ENCODE data around the gene FXYD6. TPM values are rescaled to one million over a fixed set of nuclear protein-coding genes. Genes with fewer than 3 reads are reported as not detected.

FXYD6 gene
- polyA plus RNA-seq, 1 of the 3 experiments (the other 2 are of a cell fraction), result 1.4 TPM

- peak overlapping the region in 1 of 2 experiments; percentile 24; a peak in 1 of 4 replicates for H3K27ac ChIP-seq (ENCODE audit: low read depth in 2 of 2, low read length in 1 of 2)
- ChIA-PET POLR2A (interaction anchor here (0.9 to 1.1 kb wide), 2 partner anchors 9 to 46 kb away, joined by 3 read pairs; no protein-coding TSS in a partner anchor), CTCF (interaction anchor here (0.8 to 4.2 kb wide), 8 partner anchors 9 to 435 kb away, joined by 3 to 36 read pairs (median 4); partner anchors contain the start of gene FXYD6)
- TF ChIP-seq, protein P1, sequence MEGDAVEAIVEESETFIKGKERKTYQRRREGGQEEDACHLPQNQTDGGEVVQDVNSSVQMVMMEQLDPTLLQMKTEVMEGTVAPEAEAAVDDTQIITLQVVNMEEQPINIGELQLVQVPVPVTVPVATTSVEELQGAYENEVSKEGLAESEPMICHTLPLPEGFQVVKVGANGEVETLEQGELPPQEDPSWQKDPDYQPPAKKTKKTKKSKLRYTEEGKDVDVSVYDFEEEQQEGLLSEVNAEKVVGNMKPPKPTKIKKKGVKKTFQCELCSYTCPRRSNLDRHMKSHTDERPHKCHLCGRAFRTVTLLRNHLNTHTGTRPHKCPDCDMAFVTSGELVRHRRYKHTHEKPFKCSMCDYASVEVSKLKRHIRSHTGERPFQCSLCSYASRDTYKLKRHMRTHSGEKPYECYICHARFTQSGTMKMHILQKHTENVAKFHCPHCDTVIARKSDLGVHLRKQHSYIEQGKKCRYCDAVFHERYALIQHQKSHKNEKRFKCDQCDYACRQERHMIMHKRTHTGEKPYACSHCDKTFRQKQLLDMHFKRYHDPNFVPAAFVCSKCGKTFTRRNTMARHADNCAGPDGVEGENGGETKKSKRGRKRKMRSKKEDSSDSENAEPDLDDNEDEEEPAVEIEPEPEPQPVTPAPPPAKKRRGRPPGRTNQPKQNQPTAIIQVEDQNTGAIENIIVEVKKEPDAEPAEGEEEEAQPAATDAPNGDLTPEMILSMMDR (IDR thresholded peaks at IDR 0.05), result no peak
- no peak for TF ChIP-seq RAD21 (IDR thresholded peaks at IDR 0.05; ENCODE audit: low read length)
- peaks cover 0 to 20% of the 10 kb centered on the region in 2 experiments; a peak in 2 of 4 replicates for H3K4me1 ChIP-seq (ENCODE audit: control insufficient read depth in 1 of 2, insufficient read depth in 2 of 2, low read depth in 1 of 2, low read length in 1 of 2)
- no peak overlapping the region for H3K4me3 ChIP-seq (ENCODE audit: low read depth in 2 of 2, low read length in 1 of 2)
- peak; percentile 74 for DNase-seq
- H3K27me3 ChIP-seq (ENCODE audit: insufficient read depth), result peaks cover 2% of the 10 kb centered on the region; the same call in 1 of the 2 replicates
- H3F3A ChIP-seq (replicated peaks; ENCODE audit: insufficient read depth), result no peaks in the 10 kb centered on the region
- no peak overlapping the region for H3K4me2 ChIP-seq
- no peaks in the 10 kb centered on the region for H3K36me3 ChIP-seq (replicated peaks in 1 of 2; ENCODE audit: control insufficient read depth in 1 of 2, insufficient read depth in 2 of 2, low read length in 1 of 2)
- no peak overlapping the region for H2AFZ ChIP-seq (ENCODE audit: low read depth)
- WGBS (ENCODE audit: low lambda C conversion rate), result 39% methylated on average over 13 of the region's 13 CpGs
- no peaks in the 10 kb centered on the region for H3K79me2 ChIP-seq (ENCODE audit: insufficient read depth)
- no peaks in the 10 kb centered on the region for H4K20me1 ChIP-seq (ENCODE audit: insufficient read depth)
- H3K9me2 ChIP-seq, result no peaks in the 10 kb centered on the region
- no peaks in the 10 kb centered on the region for H3K9me3 ChIP-seq
- H3K9ac ChIP-seq, result no peak overlapping the region
These were observed 15.1 kb downstream of the FXYD6 start for GRCh38 chr11:117861151-117862018.

DNA sequence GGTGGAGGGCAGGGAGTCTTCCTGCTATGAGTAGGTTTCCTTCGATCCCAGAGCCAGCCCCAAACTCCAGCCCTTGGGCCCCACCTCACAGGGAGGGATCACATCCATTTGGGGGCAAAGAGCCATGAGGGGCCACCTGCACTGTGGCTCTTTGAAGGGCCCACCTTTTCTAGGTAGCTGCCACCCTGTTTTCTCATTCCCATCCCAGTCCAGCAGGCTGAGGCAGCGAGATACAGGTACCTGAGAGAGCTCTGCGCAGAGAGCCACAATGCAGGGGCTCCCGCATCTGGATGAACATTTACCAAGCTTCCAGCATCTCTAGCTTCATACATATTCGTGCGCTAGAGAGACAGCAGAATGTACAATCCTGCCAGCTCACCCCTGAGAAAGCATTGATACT, 16.3 kb downstream of the FXYD6 start:
- WGBS (ENCODE audit: low lambda C conversion rate), result 72% methylated on average over 3 of the region's 6 CpGs
- Histone ChIP-seq H3K79me2 (ENCODE audit: insufficient read depth) (no peaks in the 10 kb centered on the region), H3F3A (replicated peaks; ENCODE audit: insufficient read depth) (no peaks in the 10 kb centered on the region), H3K4me1 (ENCODE audit: control insufficient read depth in 1 of 2, insufficient read depth in 2 of 2, low read depth in 1 of 2, low read length in 1 of 2) (peaks cover 0 to 20% of the 10 kb centered on the region in 2 experiments; a peak in 2 of 4 replicates), H3K36me3 (replicated peaks in 1 of 2; ENCODE audit: control insufficient read depth in 1 of 2, insufficient read depth in 2 of 2, low read length in 1 of 2) (no peaks in the 10 kb centered on the region), H3K9ac (no peak overlapping the region), H3K9me2 (no peaks in the 10 kb centered on the region), H3K4me2 (no peak overlapping the region), H3K27ac (ENCODE audit: low read depth in 2 of 2, low read length in 1 of 2) (no peak overlapping the region), H4K20me1 (ENCODE audit: insufficient read depth) (no peaks in the 10 kb centered on the region), H3K27me3 (ENCODE audit: insufficient read depth) (no peaks in the 10 kb centered on the region; the same call in 1 of the 2 replicates), H3K4me3 (ENCODE audit: low read depth in 2 of 2, low read length in 1 of 2) (no peak overlapping the region), H2AFZ (ENCODE audit: low read depth) (no peak overlapping the region), H3K9me3 (no peaks in the 10 kb centered on the region)
- CTCF ChIA-PET, result interaction anchor here (0.8 to 4.2 kb wide), 8 partner anchors 11 to 434 kb away, joined by 3 to 36 read pairs (median 5); no protein-coding TSS in a partner anchor
- no peak for DNase-seq
- POLR2A ChIA-PET, result interaction anchor here (1.1 kb wide), 1 partner anchor 10 kb away, joined by 3 read pairs; no protein-coding TSS in a partner anchor
- no peak for TF ChIP-seq PBX3 (IDR thresholded peaks at IDR 0.05)
- no peak for TF ChIP-seq GABPA (IDR thresholded peaks at IDR 0.05; ENCODE audit: low read depth)
- TF ChIP-seq, protein P2, sequence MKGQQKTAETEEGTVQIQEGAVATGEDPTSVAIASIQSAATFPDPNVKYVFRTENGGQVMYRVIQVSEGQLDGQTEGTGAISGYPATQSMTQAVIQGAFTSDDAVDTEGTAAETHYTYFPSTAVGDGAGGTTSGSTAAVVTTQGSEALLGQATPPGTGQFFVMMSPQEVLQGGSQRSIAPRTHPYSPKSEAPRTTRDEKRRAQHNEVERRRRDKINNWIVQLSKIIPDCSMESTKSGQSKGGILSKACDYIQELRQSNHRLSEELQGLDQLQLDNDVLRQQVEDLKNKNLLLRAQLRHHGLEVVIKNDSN (IDR thresholded peaks at IDR 0.05; ENCODE audit: borderline replicate concordance, low read depth), result no peak
- no peak for TF ChIP-seq JUND (IDR thresholded peaks at IDR 0.05)
- TF ChIP-seq RFX5 (IDR thresholded peaks at IDR 0.05; ENCODE audit: low read length), result no peak
- no peak for TF ChIP-seq FOXM1 (IDR thresholded peaks at IDR 0.05; ENCODE audit: low read depth)
- no peak for TF ChIP-seq ELF1 (IDR thresholded peaks at IDR 0.05)
- no peak for TF ChIP-seq POLR2AphosphoS5 (IDR thresholded peaks at IDR 0.05; ENCODE audit: low read depth, low read length)
- no peak for TF ChIP-seq FOXJ3 (CRISPR knock-in tag; IDR thresholded peaks at IDR 0.05)
- TF ChIP-seq MEF2A (IDR thresholded peaks at IDR 0.05; ENCODE audit: borderline replicate concordance, low read depth), result no peak
- TF ChIP-seq FOSL2 (IDR thresholded peaks at IDR 0.05; ENCODE audit: borderline replicate concordance, low read depth), result no peak
- TF ChIP-seq, protein P1 (IDR thresholded peaks at IDR 0.05), result no peak
- no peak for TF ChIP-seq IRF3 (IDR thresholded peaks at IDR 0.05; ENCODE audit: low read depth, low read length)
